Loucy (cell line): ENCODE results near the gene PCBP3.
"Not testable (repeated sequence)": the region's sequence is repeated elsewhere in the genome, so short reads cannot be mapped to it uniquely, and the experiment has no call there.

Experiments used
- H2AFZ ChIP-seq: fragments of 200-600 bp; sonication (generic); 2 replicates; pipeline ENCODE4 v1.6.0; 2016; ENCODE audit warnings: antibody characterized with exemption, mild to moderate bottlenecking, low read length, moderate library complexity
- H3F3A ChIP-seq: fragments of 200-600 bp; 2 replicates; pipeline ENCODE4 v1.6.0; 2016; ENCODE audit warnings: antibody characterized with exemption, low read depth, mild to moderate bottlenecking
- H3K27me3 ChIP-seq: fragments of 200-600 bp; sonication (generic); 2 replicates; pipeline ENCODE4 v1.6.1; 2014; ENCODE audit warnings: low read length, mild to moderate bottlenecking; ENCODE audit not compliant: insufficient read depth, poor library complexity, severe bottlenecking
- H3K36me3 ChIP-seq: fragments of 200-600 bp; sonication (generic); 2 replicates; pipeline ENCODE4 v1.6.1; 2016; ENCODE audit warnings: low read length; ENCODE audit not compliant: insufficient read depth
- H3K4me1 ChIP-seq: fragments of 200-600 bp; sonication (generic); 2 replicates; pipeline ENCODE4 v1.5.1; 2014; ENCODE audit warnings: low read length, mild to moderate bottlenecking; ENCODE audit not compliant: insufficient read depth, poor library complexity, severe bottlenecking
- H3K4me2 ChIP-seq: fragments of 200-600 bp; sonication (generic); 2 replicates; pipeline ENCODE4 v1.6.0; 2014; ENCODE audit warnings: antibody characterized with exemption, low read length, low read depth, mild to moderate bottlenecking; ENCODE audit not compliant: poor library complexity, severe bottlenecking
- H3K4me3 ChIP-seq: fragments of 200-600 bp; sonication (generic); 2 replicates; pipeline ENCODE4 v1.5.1; 2014; ENCODE audit warnings: low read length, mild to moderate bottlenecking, mixed read lengths; ENCODE audit not compliant: poor library complexity, severe bottlenecking
- H3K79me2 ChIP-seq: fragments of 200-600 bp; sonication (generic); 2 replicates; pipeline ENCODE4 v1.6.1; 2014; ENCODE audit warnings: low read length; ENCODE audit not compliant: insufficient read depth
- H3K9ac ChIP-seq: fragments of 200-600 bp; sonication (generic); 2 replicates; pipeline ENCODE4 v1.6.0; 2014; ENCODE audit warnings: mild to moderate bottlenecking, low read depth, low read length, moderate library complexity; ENCODE audit not compliant: poor library complexity, severe bottlenecking
- H3K9me2 ChIP-seq: fragments of 200-600 bp; sonication (generic); replicated peaks from 2 replicates; pipeline ENCODE4 v1.6.1; 2016; ENCODE audit warnings: low read depth, low read length, mixed read lengths
- H3K9me3 ChIP-seq: fragments of 200-600 bp; sonication (generic); 2 replicates; pipeline ENCODE4 v1.6.1; 2014; ENCODE audit warnings: mild to moderate bottlenecking, antibody characterized with exemption, low read length, low read depth; ENCODE audit not compliant: insufficient read depth
- H4K20me1 ChIP-seq: fragments of 200-600 bp; sonication (generic); 2 replicates; pipeline ENCODE4 v1.6.0; 2014; ENCODE audit warnings: antibody characterized with exemption, low read length, mild to moderate bottlenecking; ENCODE audit not compliant: insufficient read depth, poor library complexity, severe bottlenecking
- EZH2phosphoT487 ChIP-seq: fragments of 200-600 bp; IDR thresholded peaks from 2 replicates; pipeline ENCODE4 v1.6.1; 2018; ENCODE audit warnings: antibody characterized with exemption, mild to moderate bottlenecking, moderate library complexity, borderline replicate concordance
- TF ChIP-seq, protein P1 (sequence below): fragments of 200-600 bp; sonication (generic); conservative IDR thresholded peaks from 2 replicates; pipeline ENCODE4 v1.5.1; 2014; ENCODE audit warnings: mild to moderate bottlenecking, antibody characterized with exemption, low read length

Gene PCBP3

GRCh38 chr21:45951676-45952075 is 308.2 kb downstream of the PCBP3 start:
- H3K4me3 ChIP-seq: no peak overlapping the region
- no peaks in the 10 kb centered on the region for H3K4me1 ChIP-seq
- no peaks in the 10 kb centered on the region for H3F3A ChIP-seq
- H2AFZ ChIP-seq: no peak overlapping the region
- no peaks in the 10 kb centered on the region for H4K20me1 ChIP-seq
- no peaks in the 10 kb centered on the region for H3K27me3 ChIP-seq
- H3K79me2 ChIP-seq: no peaks in the 10 kb centered on the region
- TF ChIP-seq EZH2phosphoT487: no peak
- TF ChIP-seq, protein P1, sequence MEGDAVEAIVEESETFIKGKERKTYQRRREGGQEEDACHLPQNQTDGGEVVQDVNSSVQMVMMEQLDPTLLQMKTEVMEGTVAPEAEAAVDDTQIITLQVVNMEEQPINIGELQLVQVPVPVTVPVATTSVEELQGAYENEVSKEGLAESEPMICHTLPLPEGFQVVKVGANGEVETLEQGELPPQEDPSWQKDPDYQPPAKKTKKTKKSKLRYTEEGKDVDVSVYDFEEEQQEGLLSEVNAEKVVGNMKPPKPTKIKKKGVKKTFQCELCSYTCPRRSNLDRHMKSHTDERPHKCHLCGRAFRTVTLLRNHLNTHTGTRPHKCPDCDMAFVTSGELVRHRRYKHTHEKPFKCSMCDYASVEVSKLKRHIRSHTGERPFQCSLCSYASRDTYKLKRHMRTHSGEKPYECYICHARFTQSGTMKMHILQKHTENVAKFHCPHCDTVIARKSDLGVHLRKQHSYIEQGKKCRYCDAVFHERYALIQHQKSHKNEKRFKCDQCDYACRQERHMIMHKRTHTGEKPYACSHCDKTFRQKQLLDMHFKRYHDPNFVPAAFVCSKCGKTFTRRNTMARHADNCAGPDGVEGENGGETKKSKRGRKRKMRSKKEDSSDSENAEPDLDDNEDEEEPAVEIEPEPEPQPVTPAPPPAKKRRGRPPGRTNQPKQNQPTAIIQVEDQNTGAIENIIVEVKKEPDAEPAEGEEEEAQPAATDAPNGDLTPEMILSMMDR: no peak
- H3K9ac ChIP-seq: no peak overlapping the region
- no peaks in the 10 kb centered on the region for H3K9me2 ChIP-seq
- no peaks in the 10 kb centered on the region; the same call in 1 of the 2 replicates for H3K9me3 ChIP-seq
- H3K4me2 ChIP-seq: no peak overlapping the region
- H3K36me3 ChIP-seq: no peaks in the 10 kb centered on the region

DNA sequence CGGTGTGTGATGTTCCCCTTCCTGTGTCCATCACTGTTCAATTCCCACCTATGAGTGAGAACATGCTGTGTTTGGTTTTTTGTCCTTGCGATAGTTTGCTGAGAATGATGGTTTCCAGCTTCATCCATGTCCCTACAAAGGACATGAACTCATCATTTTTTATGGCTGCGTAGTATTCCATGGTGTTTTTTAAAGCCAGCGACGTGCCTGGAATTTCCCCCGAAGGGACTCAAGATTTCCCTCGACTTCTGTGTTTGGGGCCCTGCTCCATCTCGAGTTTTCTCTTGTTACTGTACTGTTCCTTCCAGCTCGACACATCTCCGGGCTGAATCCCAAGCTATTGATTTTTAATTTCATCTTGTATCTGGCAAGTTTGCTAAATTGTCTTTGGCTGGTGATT is 309.0 kb downstream of the PCBP3 start:
- H3K9me3 ChIP-seq, H3F3A ChIP-seq, H3K79me2 ChIP-seq, H3K36me3 ChIP-seq, H3K4me2 ChIP-seq, H2AFZ ChIP-seq, H3K4me3 ChIP-seq, H3K27me3 ChIP-seq, H3K9me2 ChIP-seq, H3K9ac ChIP-seq, H4K20me1 ChIP-seq, H3K4me1 ChIP-seq: not testable (repeated sequence)

DNA sequence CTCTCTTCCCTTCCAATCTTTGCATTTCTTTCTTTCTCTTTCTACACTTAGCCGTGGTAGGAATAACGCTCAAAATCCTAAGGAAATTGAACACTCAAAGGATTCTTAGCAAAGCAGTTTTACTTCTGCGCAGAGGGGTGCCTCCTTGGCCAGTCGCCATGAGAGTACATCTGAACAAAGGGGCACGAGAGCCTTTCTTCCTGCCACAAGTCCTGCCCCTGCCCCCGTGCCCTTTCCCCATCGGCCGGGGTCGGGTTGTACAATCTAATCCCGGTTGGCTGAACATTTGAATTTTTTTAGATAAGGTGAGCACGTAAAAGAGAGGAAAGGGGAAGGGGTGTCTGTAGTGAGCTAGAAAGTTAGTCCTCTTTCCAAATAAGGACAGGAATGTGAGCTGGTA is 309.4 kb downstream of the PCBP3 start:
- no peak overlapping the region for H2AFZ ChIP-seq
- no peaks in the 10 kb centered on the region for H3K27me3 ChIP-seq
- no peaks in the 10 kb centered on the region for H3K79me2 ChIP-seq
- H4K20me1 ChIP-seq: no peaks in the 10 kb centered on the region
- no peaks in the 10 kb centered on the region for H3K9me2 ChIP-seq
- no peak for TF ChIP-seq EZH2phosphoT487
- TF ChIP-seq, protein P1: no peak
- no peak overlapping the region for H3K4me3 ChIP-seq
- H3F3A ChIP-seq: no peaks in the 10 kb centered on the region
- H3K4me2 ChIP-seq: no peak overlapping the region
- H3K36me3 ChIP-seq: no peaks in the 10 kb centered on the region
- no peaks in the 10 kb centered on the region; the same call in 1 of the 2 replicates for H3K9me3 ChIP-seq
- H3K9ac ChIP-seq: no peak overlapping the region
- H3K4me1 ChIP-seq: no peaks in the 10 kb centered on the region

DNA sequence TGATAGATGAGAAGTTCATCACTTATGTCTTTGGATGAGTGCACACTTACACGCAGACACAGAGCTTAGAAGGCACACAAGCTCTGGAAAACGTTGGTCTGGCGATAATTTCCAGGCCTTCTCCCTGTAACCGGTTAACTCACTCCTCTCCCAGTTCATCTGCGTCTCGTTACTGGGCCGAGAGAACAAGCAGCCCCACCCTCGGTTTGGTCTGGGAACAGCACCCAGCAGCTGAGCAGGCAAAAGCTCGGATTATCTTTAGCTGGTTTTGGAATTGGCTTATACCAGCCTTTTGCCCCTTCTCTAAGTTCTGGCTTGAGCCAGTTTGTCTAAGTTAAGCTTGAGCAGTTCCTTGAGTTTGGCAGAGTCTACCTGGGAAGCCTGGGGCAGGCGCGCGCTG is 310.7 kb downstream of the PCBP3 start:
- Histone ChIP-seq H4K20me1 (no peaks in the 10 kb centered on the region), H3K36me3 (no peaks in the 10 kb centered on the region), H3K9ac (no peak overlapping the region), H3K27me3 (no peaks in the 10 kb centered on the region), H3F3A (no peaks in the 10 kb centered on the region), H3K4me2 (no peak overlapping the region), H3K4me1 (no peaks in the 10 kb centered on the region), H2AFZ (no peak overlapping the region), H3K9me2 (no peaks in the 10 kb centered on the region), H3K4me3 (no peak overlapping the region), H3K79me2 (no peaks in the 10 kb centered on the region), H3K9me3 (no peaks in the 10 kb centered on the region; the same call in 1 of the 2 replicates)
- TF ChIP-seq EZH2phosphoT487: no peak
- TF ChIP-seq, protein P1: no peak
